ENCODE data around the gene B4GALNT4.

- TF ChIP-seq POLR2A (IDR thresholded peaks at IDR 0.05; ENCODE audit: low read depth) (no peak), CTCF (IDR thresholded peaks at IDR 0.05) (no peak), POLR2AphosphoS5 (IDR thresholded peaks at IDR 0.05) (no peak), EP300 (IDR thresholded peaks at IDR 0.05) (no peak)
These were observed 43.4 kb downstream of the B4GALNT4 start for GRCh38 chr11:412641-413119.

All from esophagus muscularis mucosa (tissue), 4 donors.